ENCODE results near the gene SSR3.

Gene SSR3

GRCh38 chr3:156535162-156535627, 19.7 kb downstream of the SSR3 start:
- TF ChIP-seq, protein P1, sequence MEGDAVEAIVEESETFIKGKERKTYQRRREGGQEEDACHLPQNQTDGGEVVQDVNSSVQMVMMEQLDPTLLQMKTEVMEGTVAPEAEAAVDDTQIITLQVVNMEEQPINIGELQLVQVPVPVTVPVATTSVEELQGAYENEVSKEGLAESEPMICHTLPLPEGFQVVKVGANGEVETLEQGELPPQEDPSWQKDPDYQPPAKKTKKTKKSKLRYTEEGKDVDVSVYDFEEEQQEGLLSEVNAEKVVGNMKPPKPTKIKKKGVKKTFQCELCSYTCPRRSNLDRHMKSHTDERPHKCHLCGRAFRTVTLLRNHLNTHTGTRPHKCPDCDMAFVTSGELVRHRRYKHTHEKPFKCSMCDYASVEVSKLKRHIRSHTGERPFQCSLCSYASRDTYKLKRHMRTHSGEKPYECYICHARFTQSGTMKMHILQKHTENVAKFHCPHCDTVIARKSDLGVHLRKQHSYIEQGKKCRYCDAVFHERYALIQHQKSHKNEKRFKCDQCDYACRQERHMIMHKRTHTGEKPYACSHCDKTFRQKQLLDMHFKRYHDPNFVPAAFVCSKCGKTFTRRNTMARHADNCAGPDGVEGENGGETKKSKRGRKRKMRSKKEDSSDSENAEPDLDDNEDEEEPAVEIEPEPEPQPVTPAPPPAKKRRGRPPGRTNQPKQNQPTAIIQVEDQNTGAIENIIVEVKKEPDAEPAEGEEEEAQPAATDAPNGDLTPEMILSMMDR (IDR thresholded peaks at IDR 0.05; ENCODE audit: extremely low read depth, missing control alignments): no peak
- DNase-seq (ENCODE audit: low spot score): no peak

GRCh38 chr3:156533205-156533604, 21.7 kb downstream of the SSR3 start:
- no peak for DNase-seq (ENCODE audit: low spot score)
- TF ChIP-seq, protein P1 (IDR thresholded peaks at IDR 0.05; ENCODE audit: extremely low read depth, missing control alignments): no peak

- TF ChIP-seq, protein P1 (IDR thresholded peaks at IDR 0.05; ENCODE audit: extremely low read depth, missing control alignments): no peak
Measured at GRCh38 chr3:156532730-156533129, 22.2 kb downstream of the SSR3 start.

GRCh38 chr3:156530980-156531379, 23.9 kb downstream of the SSR3 start:
- TF ChIP-seq, protein P1 (IDR thresholded peaks at IDR 0.05; ENCODE audit: extremely low read depth, missing control alignments): no peak
- no peak for DNase-seq (ENCODE audit: low spot score)

More at GRCh38 chr3:156532730-156533129, 22.2 kb downstream of the SSR3 start:
- no peak for DNase-seq (ENCODE audit: low spot score)

DNA sequence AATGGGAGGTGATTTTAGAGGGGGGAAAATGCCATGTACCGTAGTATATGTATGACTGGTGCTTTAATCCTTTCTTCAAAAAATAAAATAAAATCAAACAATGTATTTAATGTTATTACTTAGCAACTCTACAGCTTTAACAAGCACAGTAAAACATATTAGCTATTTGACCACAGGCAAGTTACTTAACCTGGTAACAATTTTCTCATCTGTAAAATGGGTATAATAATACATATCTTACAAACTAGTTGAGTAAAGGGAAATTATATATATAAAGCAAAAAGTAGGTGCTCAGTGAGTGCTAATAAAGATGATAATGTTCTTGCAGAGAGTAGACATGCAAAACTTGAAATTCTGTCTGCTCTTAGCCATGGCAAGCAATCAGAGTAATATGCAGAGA, 27.9 kb downstream of the SSR3 start:
- TF ChIP-seq, protein P1 (IDR thresholded peaks at IDR 0.05; ENCODE audit: extremely low read depth, missing control alignments): no peak
- DNase-seq (ENCODE audit: low spot score): no peak

DNA sequence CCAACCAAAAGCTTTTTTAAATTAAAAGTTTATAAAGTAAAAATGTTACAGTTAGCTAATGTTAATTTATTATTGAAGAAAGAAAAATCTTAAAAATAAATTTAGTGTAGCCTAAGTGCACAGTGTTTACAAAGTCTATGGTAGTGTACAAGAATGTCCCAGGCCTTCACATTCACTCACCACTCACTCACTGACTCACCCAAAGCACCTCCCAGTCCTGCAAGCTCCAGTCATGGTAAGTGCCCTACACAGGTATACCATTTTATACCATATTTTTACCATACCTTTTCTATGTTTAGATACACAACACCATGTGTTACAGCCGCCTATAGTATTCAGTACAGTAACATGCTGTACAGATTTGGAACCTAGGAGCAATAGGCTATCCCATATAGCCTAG, 29.1 kb downstream of the SSR3 start:
- TF ChIP-seq, protein P1 (IDR thresholded peaks at IDR 0.05; ENCODE audit: extremely low read depth, missing control alignments): no peak
- no peak for DNase-seq (ENCODE audit: low spot score)

- DNase-seq (ENCODE audit: low spot score): no peak
- TF ChIP-seq, protein P1 (IDR thresholded peaks at IDR 0.05; ENCODE audit: extremely low read depth, missing control alignments): no peak
Measured at GRCh38 chr3:156522673-156523072, 32.2 kb downstream of the SSR3 start.

Measured in GM20000 (cell line).